ENCODE measurements around the gene EXOC4. TPM values are rescaled to one million over a fixed set of nuclear protein-coding genes. Genes with fewer than 3 reads are reported as not detected.

Gene EXOC4
- total and polyA plus RNA-seq, 2 of the 8 experiments (the other 6 are each of a cell fraction or from before 2014, with no cell fraction given), result 27.0 to 67.3 TPM

- FAIRE-seq, result no peak
- H3K9ac ChIP-seq (replicated peaks in 1 of 4; ENCODE audit: extremely low read depth in 1 of 4, low read depth in 3 of 4, low read length in 3 of 4), result no peak overlapping the region
- TF ChIP-seq TCF12 (IDR thresholded peaks at IDR 0.05; ENCODE audit: low read depth, low read length) (no peak), EZH2 (IDR thresholded peaks at IDR 0.05; ENCODE audit: low read depth, low read length, severe bottlenecking) (no peak), JUN (IDR thresholded peaks at IDR 0.05; ENCODE audit: low read depth, low read length) (no peak), CBX5 (IDR thresholded peaks at IDR 0.05; ENCODE audit: low read depth, low read length) (no peak), TAF1 (IDR thresholded peaks at IDR 0.05; ENCODE audit: low read depth, low read length) (no peak), YY1 (IDR thresholded peaks at IDR 0.05; ENCODE audit: low read depth, low read length) (peak; percentile 57; the same call in 1 of the 2 replicates), KDM1A (IDR thresholded peaks at IDR 0.05; ENCODE audit: borderline replicate concordance, low read length) (no peak), SAP30 (IDR thresholded peaks at IDR 0.05; ENCODE audit: insufficient read depth, insufficient replicate concordance, low read length) (no peak), BACH1 (IDR thresholded peaks at IDR 0.05; ENCODE audit: low read length) (no peak), RAD21 (IDR thresholded peaks at IDR 0.05 in 1 of 2, conservative IDR thresholded peaks at IDR 0.05 in 1 of 2; ENCODE audit: low read depth in 2 of 2, low read length in 2 of 2) (peak; percentile 79 to 81), EGR1 (IDR thresholded peaks at IDR 0.05; ENCODE audit: borderline replicate concordance, low read depth, low read length) (no peak), SIX5 (IDR thresholded peaks at IDR 0.05; ENCODE audit: low read depth, low read length) (no peak), MAFK (IDR thresholded peaks at IDR 0.05; ENCODE audit: low read depth, low read length) (no peak)
These were observed 600.9 kb downstream of the EXOC4 start for GRCh38 chr7:133853706-133854276.

More at GRCh38 chr7:133853706-133854276, 600.9 kb downstream of the EXOC4 start:
- ChIA-PET CTCF (ENCODE audit: partially characterized antibody) (interaction anchor here (0.6 to 3.3 kb wide), 58 partner anchors 9 to 1140 kb away, joined by 3 to 24 read pairs (median 4); no protein-coding TSS in a partner anchor), POLR2A (ENCODE audit: partially characterized antibody) (interaction anchor here (0.7 to 1.2 kb wide), 2 partner anchors 174 to 771 kb away, joined by 4 read pairs; no protein-coding TSS in a partner anchor)
- Histone ChIP-seq H4K5ac (ENCODE audit: insufficient read length, low read depth, low read length) (no peak overlapping the region), H3K27ac (ENCODE audit: low read depth, low read length) (no peak overlapping the region), H3K4me2 (ENCODE audit: insufficient read depth in 1 of 2, low read depth in 2 of 2, low read length in 2 of 2) (no peak overlapping the region), H3K4me3 (ENCODE audit: extremely low read depth in 1 of 4, insufficient read depth in 2 of 4, low read depth in 3 of 4, low read length in 4 of 4) (no peak overlapping the region), H3K4ac (replicated peaks; ENCODE audit: insufficient read length, low read depth, low read length) (no peak overlapping the region), H2BK15ac (ENCODE audit: low read length) (no peak overlapping the region), H3K23me2 (ENCODE audit: low read depth, low read length) (peaks cover 2% of the 10 kb centered on the region; the same call in 1 of the 2 replicates), H2BK5ac (ENCODE audit: low read depth, low read length) (no peak overlapping the region), H3K4me1 (replicated peaks in 1 of 4; ENCODE audit: control insufficient read depth in 3 of 4, insufficient read depth in 4 of 4, low read length in 3 of 4) (peaks cover 0 to 3% (median under 1%) of the 10 kb centered on the region in 4 experiments; a peak in 1 of 7 replicates), H2AK5ac (ENCODE audit: low read depth, low read length) (no peak overlapping the region), H3K79me2 (ENCODE audit: control insufficient read depth in 1 of 2, insufficient read depth in 2 of 2, low read length in 2 of 2) (no peaks in the 10 kb centered on the region), H3K79me1 (ENCODE audit: low read depth, low read length) (no peaks in the 10 kb centered on the region), H3K27me3 (replicated peaks in 1 of 4; ENCODE audit: control insufficient read depth in 3 of 4, extremely low read depth in 1 of 4, insufficient read depth in 3 of 4, low read length in 3 of 4) (no peaks in the 10 kb centered on the region), H3K18ac (ENCODE audit: extremely low read depth, low read length) (no peak overlapping the region), H3K56ac (replicated peaks; ENCODE audit: insufficient read length, low read depth, low read length) (no peak overlapping the region), H2BK20ac (ENCODE audit: low read length) (no peak overlapping the region; the same call in 1 of the 2 replicates), H3K23ac (ENCODE audit: insufficient read length) (no peak overlapping the region), H4K91ac (replicated peaks; ENCODE audit: insufficient read length, low read length) (no peak overlapping the region), H4K8ac (ENCODE audit: extremely low read depth, insufficient read depth, low read length) (no peak overlapping the region), H2AFZ (ENCODE audit: low read length) (no peak overlapping the region), H3K14ac (ENCODE audit: insufficient read length) (no peak overlapping the region), H3K9me3 (ENCODE audit: insufficient read depth in 2 of 2, low read depth in 1 of 2, low read length in 1 of 2) (peaks cover 0 to 2% of the 10 kb centered on the region in 2 experiments; a peak in 1 of 4 replicates), H4K20me1 (replicated peaks in 1 of 2; ENCODE audit: control insufficient read depth in 1 of 2, insufficient read depth in 2 of 2, low read length in 2 of 2) (peaks cover 0 to 5% of the 10 kb centered on the region in 2 experiments), H2BK12ac (ENCODE audit: low read depth, low read length) (no peak overlapping the region), H3K36me3 (ENCODE audit: control insufficient read depth in 2 of 4, insufficient read depth in 4 of 4, low read length in 3 of 4) (no peaks in the 10 kb centered on the region), H2BK120ac (replicated peaks; ENCODE audit: low read depth, low read length) (no peak overlapping the region)
- whole genome bisulfite sequencing, 2 experiments (ENCODE audit: extremely low coverage in 1 of 2, insufficient coverage in 1 of 2, insufficient read length in 1 of 2, insufficient replicate concordance in 2 of 2, low coverage in 1 of 2, low lambda C conversion rate in 2 of 2, missing lambda C conversion rate in 1 of 2), result 69% methylated on average over 6 of the region's 6 CpGs; no CpG with 5 or more reads in 1 of the 2 experiments
- peak; percentile 21 to 71 for DNase-seq (ENCODE audit: low read depth in 1 of 2, low spot score in 2 of 2)
